Stimulated activated CD4-positive, alpha-beta T cell treated with anti-CD3 and anti-CD28 coated beads, Interleukin-4, amount 100 ng/mL, for 1 hour (primary cell): ENCODE measurements around the gene IMPG2.

ENCODE experiments used
- DNase-seq: peaks from one replicate; pipeline ENCODE4 v3.0.0-alpha.2; 2020

The IMPG2 gene

GRCh38 chr3:101273156-101273555, 47.2 kb downstream of the IMPG2 start:
- DNase-seq, result no peak

- DNase-seq, result no peak
Observed at GRCh38 chr3:101271728-101272127, 48.6 kb downstream of the IMPG2 start.

GRCh38 chr3:101270149-101270548, 50.2 kb downstream of the IMPG2 start:
- DNase-seq, result no peak

- no peak for DNase-seq
Observed at GRCh38 chr3:101268971-101269671, 51.3 kb downstream of the IMPG2 start.

GRCh38 chr3:101268141-101268540, 52.2 kb downstream of the IMPG2 start:
- DNase-seq, result no peak

- DNase-seq, result no peak
Observed at GRCh38 chr3:101266566-101266965, 53.8 kb downstream of the IMPG2 start.

GRCh38 chr3:101266071-101266470, 54.3 kb downstream of the IMPG2 start:
- DNase-seq, result no peak

- DNase-seq, result no peak
Observed at GRCh38 chr3:101262393-101263240, 57.8 kb downstream of the IMPG2 start.

- DNase-seq, result no peak
Observed at GRCh38 chr3:101261506-101261905, 58.9 kb downstream of the IMPG2 start.

GRCh38 chr3:101259485-101260341, 60.7 kb downstream of the IMPG2 start:
- no peak for DNase-seq

- DNase-seq, result no peak
Observed at GRCh38 chr3:101256511-101256910, 63.9 kb downstream of the IMPG2 start.

GRCh38 chr3:101255441-101255840, 64.9 kb downstream of the IMPG2 start:
- no peak for DNase-seq

GRCh38 chr3:101253396-101253795, 67.0 kb downstream of the IMPG2 start:
- DNase-seq, result no peak

GRCh38 chr3:101252945-101253344, 67.4 kb downstream of the IMPG2 start:
- DNase-seq, result no peak

GRCh38 chr3:101252307-101252706, 68.1 kb downstream of the IMPG2 start:
- no peak for DNase-seq

GRCh38 chr3:101251441-101251840, 68.9 kb downstream of the IMPG2 start:
- DNase-seq, result no peak

- no peak for DNase-seq
Observed at GRCh38 chr3:101249522-101249921, 70.9 kb downstream of the IMPG2 start.

GRCh38 chr3:101248736-101249135, 71.6 kb downstream of the IMPG2 start:
- DNase-seq, result no peak

- no peak for DNase-seq
Observed at GRCh38 chr3:101244212-101244575, 76.2 kb downstream of the IMPG2 start.

GRCh38 chr3:101243285-101244211, 76.8 kb downstream of the IMPG2 start:
- no peak for DNase-seq

- DNase-seq, result no peak
Observed at GRCh38 chr3:101240719-101241399, 79.5 kb downstream of the IMPG2 start.

GRCh38 chr3:101235048-101235447, 85.3 kb downstream of the IMPG2 start:
- no peak for DNase-seq
